Panc1 (cell line): ENCODE results near the gene DCTN3.

Experiments
- CTCF ChIP-seq: fragments of 450-650 bp; IDR thresholded peaks from 2 replicates; pipeline ENCODE4 v1.5.1; 2017; ENCODE audit warnings: mild to moderate bottlenecking
- POLR2AphosphoS5 ChIP-seq: IDR thresholded peaks from 2 replicates; pipeline ENCODE4 v1.6.1; 2012; ENCODE audit warnings: mild to moderate bottlenecking, low read depth, low read length, moderate library complexity
- SIN3A ChIP-seq: IDR thresholded peaks from 2 replicates; pipeline ENCODE4 v1.6.1; 2012; ENCODE audit warnings: low read depth, mild to moderate bottlenecking, low read length, moderate library complexity, borderline replicate concordance; ENCODE audit not compliant: insufficient read depth
- TCF7L2 ChIP-seq: IDR thresholded peaks from 2 replicates; pipeline ENCODE4 v1.6.1; 2011; ENCODE audit warnings: mild to moderate bottlenecking, low read depth, low read length, inconsistent platforms
- TF ChIP-seq, protein P1 (sequence below), 2 experiments: IDR thresholded peaks; 2 replicates each; pipeline ENCODE4 v1.6.1; 2011 to 2012; ENCODE audit warnings: low read depth in 2 of 2, control low read depth in 1 of 2, low read length in 1 of 2, mild to moderate bottlenecking in 1 of 2, moderate library complexity in 1 of 2; ENCODE audit not compliant: insufficient read depth in 1 of 2

GRCh38 chr9:34582787-34583186 is 37.5 kb downstream of the DCTN3 start:
- TF ChIP-seq CTCF (no peak), POLR2AphosphoS5 (no peak), TCF7L2 (no peak), SIN3A (no peak)
- TF ChIP-seq, protein P1, sequence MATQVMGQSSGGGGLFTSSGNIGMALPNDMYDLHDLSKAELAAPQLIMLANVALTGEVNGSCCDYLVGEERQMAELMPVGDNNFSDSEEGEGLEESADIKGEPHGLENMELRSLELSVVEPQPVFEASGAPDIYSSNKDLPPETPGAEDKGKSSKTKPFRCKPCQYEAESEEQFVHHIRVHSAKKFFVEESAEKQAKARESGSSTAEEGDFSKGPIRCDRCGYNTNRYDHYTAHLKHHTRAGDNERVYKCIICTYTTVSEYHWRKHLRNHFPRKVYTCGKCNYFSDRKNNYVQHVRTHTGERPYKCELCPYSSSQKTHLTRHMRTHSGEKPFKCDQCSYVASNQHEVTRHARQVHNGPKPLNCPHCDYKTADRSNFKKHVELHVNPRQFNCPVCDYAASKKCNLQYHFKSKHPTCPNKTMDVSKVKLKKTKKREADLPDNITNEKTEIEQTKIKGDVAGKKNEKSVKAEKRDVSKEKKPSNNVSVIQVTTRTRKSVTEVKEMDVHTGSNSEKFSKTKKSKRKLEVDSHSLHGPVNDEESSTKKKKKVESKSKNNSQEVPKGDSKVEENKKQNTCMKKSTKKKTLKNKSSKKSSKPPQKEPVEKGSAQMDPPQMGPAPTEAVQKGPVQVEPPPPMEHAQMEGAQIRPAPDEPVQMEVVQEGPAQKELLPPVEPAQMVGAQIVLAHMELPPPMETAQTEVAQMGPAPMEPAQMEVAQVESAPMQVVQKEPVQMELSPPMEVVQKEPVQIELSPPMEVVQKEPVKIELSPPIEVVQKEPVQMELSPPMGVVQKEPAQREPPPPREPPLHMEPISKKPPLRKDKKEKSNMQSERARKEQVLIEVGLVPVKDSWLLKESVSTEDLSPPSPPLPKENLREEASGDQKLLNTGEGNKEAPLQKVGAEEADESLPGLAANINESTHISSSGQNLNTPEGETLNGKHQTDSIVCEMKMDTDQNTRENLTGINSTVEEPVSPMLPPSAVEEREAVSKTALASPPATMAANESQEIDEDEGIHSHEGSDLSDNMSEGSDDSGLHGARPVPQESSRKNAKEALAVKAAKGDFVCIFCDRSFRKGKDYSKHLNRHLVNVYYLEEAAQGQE (IDR thresholded peaks at IDR 0.05; ENCODE audit: insufficient read depth in 1 of 2, low read depth in 2 of 2, low read length in 1 of 2): no peak
